Fibroblast of pulmonary artery (primary cell): Measurements from ENCODE around the gene CSK.

Experiments
- DNase-seq: peaks from one replicate; pipeline ENCODE4 v3.0.0-alpha.2; 2010; ENCODE audit warnings: low read depth
- H3K4me3 ChIP-seq: replicated peaks from 2 replicates; pipeline ENCODE4 v1.5.1; 2011; ENCODE audit warnings: low read depth, mild to moderate bottlenecking, control low read depth, low read length, moderate library complexity
- CTCF ChIP-seq: IDR thresholded peaks from 2 replicates; pipeline ENCODE4 v1.5.1; 2011; ENCODE audit warnings: mild to moderate bottlenecking, control low read depth, low read length, inconsistent platforms; ENCODE audit errors: missing control alignments

The CSK gene

GRCh38 chr15:74821091-74821789, 39.4 kb downstream of the CSK start:
- no peak overlapping the region for H3K4me3 ChIP-seq
- no peak for TF ChIP-seq CTCF
- DNase-seq = no peak

GRCh38 chr15:74821790-74822158, 39.9 kb downstream of the CSK start:
- no peak for DNase-seq
- H3K4me3 ChIP-seq = no peak overlapping the region
- TF ChIP-seq CTCF = no peak

- H3K4me3 ChIP-seq = no peak overlapping the region
- no peak for TF ChIP-seq CTCF
- no peak for DNase-seq
Measured at GRCh38 chr15:74822233-74822632, 40.4 kb downstream of the CSK start.

GRCh38 chr15:74823324-74823723, 41.4 kb downstream of the CSK start:
- DNase-seq = no peak
- H3K4me3 ChIP-seq = no peak overlapping the region
- TF ChIP-seq CTCF = no peak

- TF ChIP-seq CTCF = no peak
- no peak for DNase-seq
- no peak overlapping the region for H3K4me3 ChIP-seq
Measured at GRCh38 chr15:74824976-74825375, 43.1 kb downstream of the CSK start.

- no peak for TF ChIP-seq CTCF
- no peak overlapping the region for H3K4me3 ChIP-seq
- no peak for DNase-seq
Measured at GRCh38 chr15:74825866-74826265, 44.0 kb downstream of the CSK start.

- no peak for TF ChIP-seq CTCF
- DNase-seq = no peak
- H3K4me3 ChIP-seq = no peak within 1 kb of the TSS
Measured at GRCh38 chr15:74826364-74826819, 44.5 kb downstream of the CSK start, which contains the start of gene CPLX3. CPLX3 (plus strand) TSS chr15:74826627; CDS start chr15:74826704, 77 bp downstream.
